Measurements from ENCODE around the gene WSCD2.

Gene WSCD2

GRCh38 chr12:108226866-108227265 is 97.8 kb downstream of the WSCD2 start:
- H3K27me3 ChIP-seq (replicated peaks; ENCODE audit: insufficient read depth, low read length), result peaks cover 11% of the 10 kb centered on the region; the same call in 1 of the 2 replicates
- H3K27ac ChIP-seq (ENCODE audit: low read length), result no peak overlapping the region
- no peak overlapping the region for H3K4me2 ChIP-seq (ENCODE audit: low read depth, low read length)
- no peaks in the 10 kb centered on the region for H4K20me1 ChIP-seq (ENCODE audit: insufficient read depth, low read length)
- H3K4me1 ChIP-seq (ENCODE audit: low read length), result no peaks in the 10 kb centered on the region
- no peak overlapping the region for H2AFZ ChIP-seq (ENCODE audit: low read length)
- TF ChIP-seq, protein P1, sequence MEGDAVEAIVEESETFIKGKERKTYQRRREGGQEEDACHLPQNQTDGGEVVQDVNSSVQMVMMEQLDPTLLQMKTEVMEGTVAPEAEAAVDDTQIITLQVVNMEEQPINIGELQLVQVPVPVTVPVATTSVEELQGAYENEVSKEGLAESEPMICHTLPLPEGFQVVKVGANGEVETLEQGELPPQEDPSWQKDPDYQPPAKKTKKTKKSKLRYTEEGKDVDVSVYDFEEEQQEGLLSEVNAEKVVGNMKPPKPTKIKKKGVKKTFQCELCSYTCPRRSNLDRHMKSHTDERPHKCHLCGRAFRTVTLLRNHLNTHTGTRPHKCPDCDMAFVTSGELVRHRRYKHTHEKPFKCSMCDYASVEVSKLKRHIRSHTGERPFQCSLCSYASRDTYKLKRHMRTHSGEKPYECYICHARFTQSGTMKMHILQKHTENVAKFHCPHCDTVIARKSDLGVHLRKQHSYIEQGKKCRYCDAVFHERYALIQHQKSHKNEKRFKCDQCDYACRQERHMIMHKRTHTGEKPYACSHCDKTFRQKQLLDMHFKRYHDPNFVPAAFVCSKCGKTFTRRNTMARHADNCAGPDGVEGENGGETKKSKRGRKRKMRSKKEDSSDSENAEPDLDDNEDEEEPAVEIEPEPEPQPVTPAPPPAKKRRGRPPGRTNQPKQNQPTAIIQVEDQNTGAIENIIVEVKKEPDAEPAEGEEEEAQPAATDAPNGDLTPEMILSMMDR (IDR thresholded peaks at IDR 0.05; ENCODE audit: low read length), result no peak
- TF ChIP-seq EZH2 (optimal IDR thresholded peaks at IDR 0.05; ENCODE audit: low read depth, low read length), result no peak
- TF ChIP-seq EZH2phosphoT487 (IDR thresholded peaks at IDR 0.05; ENCODE audit: low read length), result no peak
- no peak overlapping the region for H3K4me3 ChIP-seq (ENCODE audit: low read length)
- no peaks in the 10 kb centered on the region for H3F3A ChIP-seq (ENCODE audit: insufficient read depth, low read length)
- H3K36me3 ChIP-seq (replicated peaks; ENCODE audit: insufficient read depth, low read length), result no peaks in the 10 kb centered on the region
- no peak for DNase-seq
- no peaks in the 10 kb centered on the region for H3K9me3 ChIP-seq (replicated peaks; ENCODE audit: insufficient read depth, low read length)
- no peaks in the 10 kb centered on the region for H3K9me2 ChIP-seq (replicated peaks; ENCODE audit: insufficient read depth, low read length)
- H3K79me2 ChIP-seq (ENCODE audit: low read length), result no peaks in the 10 kb centered on the region
- H3K9ac ChIP-seq (ENCODE audit: low read length), result no peak overlapping the region

DNA sequence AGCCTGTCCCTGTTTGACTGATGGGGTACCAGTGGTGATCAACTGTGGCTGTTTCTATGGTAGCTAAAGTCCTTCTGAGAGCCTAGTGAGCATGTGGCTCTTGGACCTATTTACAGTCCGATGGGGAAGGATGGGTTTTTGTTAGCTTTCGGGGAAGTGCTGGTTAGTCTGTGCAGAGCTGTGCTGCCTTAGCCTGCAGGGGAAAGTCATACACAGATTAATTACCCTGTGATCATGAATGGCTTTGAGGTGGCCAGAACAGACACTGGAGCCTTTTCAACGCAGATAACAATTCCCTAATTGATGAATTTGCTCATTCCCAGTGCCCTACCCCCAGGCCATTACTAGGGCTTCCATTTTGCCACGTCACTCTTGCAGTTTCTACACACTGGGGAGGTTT is 99.7 kb downstream of the WSCD2 start:
- Histone ChIP-seq H3K27me3 (replicated peaks; ENCODE audit: insufficient read depth, low read length) (peaks cover 11% of the 10 kb centered on the region; the same call in 1 of the 2 replicates), H2AFZ (ENCODE audit: low read length) (no peak overlapping the region), H3K79me2 (ENCODE audit: low read length) (no peaks in the 10 kb centered on the region), H4K20me1 (ENCODE audit: insufficient read depth, low read length) (no peaks in the 10 kb centered on the region), H3K4me2 (ENCODE audit: low read depth, low read length) (no peak overlapping the region), H3K36me3 (replicated peaks; ENCODE audit: insufficient read depth, low read length) (no peaks in the 10 kb centered on the region), H3K9me2 (replicated peaks; ENCODE audit: insufficient read depth, low read length) (no peaks in the 10 kb centered on the region), H3K4me1 (ENCODE audit: low read length) (no peaks in the 10 kb centered on the region), H3K9ac (ENCODE audit: low read length) (no peak overlapping the region), H3K9me3 (replicated peaks; ENCODE audit: insufficient read depth, low read length) (no peaks in the 10 kb centered on the region), H3K27ac (ENCODE audit: low read length) (no peak overlapping the region), H3K4me3 (ENCODE audit: low read length) (no peak overlapping the region), H3F3A (ENCODE audit: insufficient read depth, low read length) (no peaks in the 10 kb centered on the region)
- TF ChIP-seq, protein P1 (IDR thresholded peaks at IDR 0.05; ENCODE audit: low read length), result no peak
- TF ChIP-seq EZH2 (optimal IDR thresholded peaks at IDR 0.05; ENCODE audit: low read depth, low read length) (no peak), EZH2phosphoT487 (IDR thresholded peaks at IDR 0.05; ENCODE audit: low read length) (no peak)
- DNase-seq, result no peak

DNA sequence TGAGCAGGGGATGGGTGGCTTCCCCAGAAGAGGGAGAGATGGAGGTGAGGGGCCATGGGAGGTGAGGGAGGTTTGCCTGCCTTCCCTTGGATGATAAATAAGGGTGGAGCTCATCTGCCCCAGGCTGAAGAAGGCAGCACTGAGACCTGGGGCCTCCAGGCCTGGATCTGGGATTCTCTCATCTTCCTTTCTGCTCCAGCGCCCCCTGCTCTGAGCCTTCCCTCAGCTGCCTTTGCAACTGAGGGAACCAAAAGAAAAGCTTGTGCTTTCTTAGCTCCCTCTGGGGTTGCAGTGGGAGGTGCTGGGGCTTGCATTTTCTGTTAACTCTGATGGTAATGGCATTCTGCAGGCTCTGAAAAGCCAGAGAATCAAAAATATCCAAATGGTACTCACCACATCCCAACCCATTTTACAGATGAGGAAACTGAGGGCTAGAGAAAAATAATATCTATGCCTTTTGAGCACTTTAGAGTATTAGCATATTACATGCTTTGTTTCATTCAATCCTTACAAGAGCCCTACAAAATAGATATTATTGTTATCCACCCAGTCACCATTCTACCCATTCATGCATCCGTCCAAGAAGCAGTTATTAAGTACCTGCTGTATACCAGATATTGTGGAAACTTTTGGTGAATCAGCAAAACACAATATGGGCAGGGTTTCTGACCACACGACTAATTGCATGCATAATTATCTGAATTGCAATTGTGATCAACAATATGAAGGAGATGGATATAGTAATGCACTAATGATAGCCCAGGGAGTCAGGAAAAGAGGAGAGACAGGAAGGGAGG is 102.2 kb downstream of the WSCD2 start:
- peaks cover 11% of the 10 kb centered on the region; the same call in 1 of the 2 replicates for H3K27me3 ChIP-seq (replicated peaks; ENCODE audit: insufficient read depth, low read length)
- no peak overlapping the region for H3K4me3 ChIP-seq (ENCODE audit: low read length)
- no peaks in the 10 kb centered on the region for H3K36me3 ChIP-seq (replicated peaks; ENCODE audit: insufficient read depth, low read length)
- no peak overlapping the region for H3K9ac ChIP-seq (ENCODE audit: low read length)
- H3K9me2 ChIP-seq (replicated peaks; ENCODE audit: insufficient read depth, low read length), result no peaks in the 10 kb centered on the region
- H3F3A ChIP-seq (ENCODE audit: insufficient read depth, low read length), result no peaks in the 10 kb centered on the region
- no peak overlapping the region for H3K4me2 ChIP-seq (ENCODE audit: low read depth, low read length)
- H3K79me2 ChIP-seq (ENCODE audit: low read length), result no peaks in the 10 kb centered on the region
- no peak overlapping the region for H2AFZ ChIP-seq (ENCODE audit: low read length)
- H3K9me3 ChIP-seq (replicated peaks; ENCODE audit: insufficient read depth, low read length), result no peaks in the 10 kb centered on the region
- TF ChIP-seq EZH2 (optimal IDR thresholded peaks at IDR 0.05; ENCODE audit: low read depth, low read length) (no peak), EZH2phosphoT487 (IDR thresholded peaks at IDR 0.05; ENCODE audit: low read length) (no peak)
- TF ChIP-seq, protein P1 (IDR thresholded peaks at IDR 0.05; ENCODE audit: low read length), result no peak
- DNase-seq, result no peak
- no peaks in the 10 kb centered on the region for H4K20me1 ChIP-seq (ENCODE audit: insufficient read depth, low read length)
- no peaks in the 10 kb centered on the region for H3K4me1 ChIP-seq (ENCODE audit: low read length)
- H3K27ac ChIP-seq (ENCODE audit: low read length), result no peak overlapping the region
